ENCODE results near the gene TNFRSF8. TPM values are rescaled to one million over a fixed set of nuclear protein-coding genes. Genes with fewer than 3 reads are reported as not detected.
A peak's percentile ranks its signal among the peaks of the same experiment; 100 is the strongest.

TNFRSF8 gene
- total RNA-seq, 1 donor from 2014 or later, result 2.2 TPM

GRCh38 chr1:12153181-12153785 is 90.2 kb downstream of the TNFRSF8 start:
- Mint-ChIP-seq H3K27me3 (no peaks in the 10 kb centered on the region), H3K27ac (peak overlapping the region; percentile 92), H3K4me3 (peak overlapping the region; percentile 52), H3K36me3 (ENCODE audit: low read depth) (no peaks in the 10 kb centered on the region), H3K4me1 (peaks cover 91% of the 10 kb centered on the region), H3K9me3 (peaks cover 2% of the 10 kb centered on the region)
- no peak for TF ChIP-seq CTCF (IDR thresholded peaks at IDR 0.05)
- ChIA-PET CTCF (interaction anchor here (9.2 kb wide), 1 partner anchor 28 kb away, joined by 80 read pairs; no protein-coding TSS in a partner anchor), POLR2A (interaction anchor here (0.6 to 7.3 kb wide), 14 partner anchors 11 to 244 kb away, joined by 3 to 187 read pairs (median 6); partner anchors contain the start of genes KIAA2013 and TNFRSF1B)
- intact Hi-C loops (cut with micrococcal nuclease), result loop anchor here (1.0 to 2.0 kb wide), 4 partner anchors 20 to 66 kb away; no protein-coding TSS in a partner anchor
- ATAC-seq (ENCODE audit: low read depth) (peak; percentile 40), DNase-seq (peak; percentile 47)

DNA sequence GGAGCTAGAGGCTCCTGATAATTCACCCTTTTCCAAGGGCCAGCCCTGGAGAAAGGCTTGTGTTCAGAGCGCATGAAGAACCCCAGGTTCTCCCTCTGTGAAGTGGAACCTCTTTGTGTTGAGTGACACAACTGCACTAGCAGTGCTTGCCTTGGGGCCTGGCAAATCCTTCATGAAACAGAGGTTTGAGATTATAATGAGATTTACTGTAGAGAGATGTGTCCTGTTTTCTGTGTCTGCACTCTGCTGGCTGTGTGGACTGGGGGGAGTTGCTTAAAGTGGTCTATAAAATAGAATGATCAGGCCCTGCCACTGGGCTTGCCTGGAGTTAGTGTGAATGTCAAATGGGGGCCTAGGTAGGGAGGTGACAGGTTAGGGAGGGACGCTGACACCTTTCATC is 92.2 kb downstream of the TNFRSF8 start:
- H3K27ac Mint-ChIP-seq, result peak overlapping the region; percentile 80
- CTCF ChIA-PET, result interaction anchor here (9.2 kb wide), 1 partner anchor 30 kb away, joined by 80 read pairs; no protein-coding TSS in a partner anchor
- no peaks in the 10 kb centered on the region for H3K27me3 Mint-ChIP-seq
- intact Hi-C loops (cut with micrococcal nuclease), result no loop called here
- H3K4me1 Mint-ChIP-seq, result peaks cover 83% of the 10 kb centered on the region
- H3K9me3 Mint-ChIP-seq, result no peaks in the 10 kb centered on the region
- H3K36me3 Mint-ChIP-seq (ENCODE audit: low read depth), result no peaks in the 10 kb centered on the region
- POLR2A ChIA-PET, result interaction anchor here (1.9 kb wide), 1 partner anchor 31 kb away, joined by 7 read pairs; no protein-coding TSS in a partner anchor
- DNase-seq (no peak), ATAC-seq (ENCODE audit: low read depth) (no peak)
- TF ChIP-seq CTCF (IDR thresholded peaks at IDR 0.05), result no peak
- no peak overlapping the region for H3K4me3 Mint-ChIP-seq

- ATAC-seq (ENCODE audit: low read depth), result peak; percentile 47
- CTCF ChIA-PET, result interaction anchor here (1.1 to 2.0 kb wide), 2 partner anchors 33 to 39 kb away, joined by 4 to 12 read pairs; no protein-coding TSS in a partner anchor
- no peak for DNase-seq
Observed at GRCh38 chr1:12157366-12158231, 94.5 kb downstream of the TNFRSF8 start.

GRCh38 chr1:12158357-12159092 is 95.4 kb downstream of the TNFRSF8 start:
- ATAC-seq (ENCODE audit: low read depth) (no peak), DNase-seq (no peak)
- CTCF ChIA-PET, result interaction anchor here (1.5 to 1.9 kb wide), 2 partner anchors 8 to 34 kb away, joined by 4 to 6 read pairs; no protein-coding TSS in a partner anchor
- POLR2A ChIA-PET, result interaction anchor here (0.7 to 2.6 kb wide), 7 partner anchors 8 to 233 kb away, joined by 4 to 24 read pairs (median 5); partner anchors contain the start of genes MFN2 and TNFRSF1B
- peak overlapping the region; percentile 74 for H3K4me3 Mint-ChIP-seq
- peak overlapping the region; percentile 98 for H3K27ac Mint-ChIP-seq
- TF ChIP-seq CTCF (IDR thresholded peaks at IDR 0.05), result no peak
- H3K27me3 Mint-ChIP-seq, result no peaks in the 10 kb centered on the region
- H3K36me3 Mint-ChIP-seq (ENCODE audit: low read depth), result no peaks in the 10 kb centered on the region
- H3K4me1 Mint-ChIP-seq, result peaks cover 83% of the 10 kb centered on the region
- H3K9me3 Mint-ChIP-seq, result no peaks in the 10 kb centered on the region
- intact Hi-C loops (cut with micrococcal nuclease), result no loop called here

More at GRCh38 chr1:12157366-12158231, 94.5 kb downstream of the TNFRSF8 start:
- H3K27me3 Mint-ChIP-seq, result no peaks in the 10 kb centered on the region
- peak overlapping the region; percentile 98 for H3K27ac Mint-ChIP-seq
- no peak for TF ChIP-seq CTCF (IDR thresholded peaks at IDR 0.05)
- intact Hi-C loops (cut with micrococcal nuclease), result loop anchor here (1.0 kb wide), 1 partner anchor 10 kb away; no protein-coding TSS in a partner anchor
- H3K36me3 Mint-ChIP-seq (ENCODE audit: low read depth), result no peaks in the 10 kb centered on the region
- H3K4me1 Mint-ChIP-seq, result peaks cover 83% of the 10 kb centered on the region
- POLR2A ChIA-PET, result interaction anchor here (0.7 to 2.6 kb wide), 15 partner anchors 9 to 250 kb away, joined by 3 to 24 read pairs (median 5); partner anchors contain the start of genes MFN2 and TNFRSF1B
- H3K9me3 Mint-ChIP-seq, result no peaks in the 10 kb centered on the region
- H3K4me3 Mint-ChIP-seq, result peak overlapping the region; percentile 74

All from activated B cell treated with CpG ODN at 0.5 μM for 24 hours (primary cell).